ENCODE data around the gene GGNBP2.

GRCh38 chr17:36598951-36599401 is 54.3 kb downstream of the GGNBP2 start:
- no peak for TF ChIP-seq CTCF (IDR thresholded peaks at IDR 0.05)
- no peak for TF ChIP-seq POLR2A (IDR thresholded peaks at IDR 0.05)

Data from uterus (tissue), 2 donors.